GM06990 (cell line): ENCODE results near the gene PTPRM.

Experiments used
- DNase-seq: peaks from one replicate; pipeline ENCODE4 v3.0.0-alpha.2; 2011; ENCODE audit not compliant: insufficient read length; ENCODE audit errors: extremely low read depth
- H3K27me3 ChIP-seq: replicated peaks from 2 replicates; pipeline ENCODE4 v1.6.0; 2011; ENCODE audit warnings: low read length; ENCODE audit not compliant: control insufficient read depth, insufficient read depth
- H3K36me3 ChIP-seq: 2 replicates; pipeline ENCODE4 v1.5.1; 2011; ENCODE audit warnings: low read length; ENCODE audit not compliant: control insufficient read depth, insufficient read depth
- H3K4me3 ChIP-seq: replicated peaks from 2 replicates; pipeline ENCODE4 v1.5.1; 2011; ENCODE audit warnings: low read depth, mild to moderate bottlenecking, control low read depth, low read length
- TF ChIP-seq, protein P1 (sequence below): IDR thresholded peaks from 2 replicates; pipeline ENCODE4 v1.5.1; 2011; ENCODE audit warnings: low read length, control low read depth, mild to moderate bottlenecking, inconsistent platforms; ENCODE audit not compliant: insufficient read depth, poor library complexity, severe bottlenecking

Gene PTPRM

DNA sequence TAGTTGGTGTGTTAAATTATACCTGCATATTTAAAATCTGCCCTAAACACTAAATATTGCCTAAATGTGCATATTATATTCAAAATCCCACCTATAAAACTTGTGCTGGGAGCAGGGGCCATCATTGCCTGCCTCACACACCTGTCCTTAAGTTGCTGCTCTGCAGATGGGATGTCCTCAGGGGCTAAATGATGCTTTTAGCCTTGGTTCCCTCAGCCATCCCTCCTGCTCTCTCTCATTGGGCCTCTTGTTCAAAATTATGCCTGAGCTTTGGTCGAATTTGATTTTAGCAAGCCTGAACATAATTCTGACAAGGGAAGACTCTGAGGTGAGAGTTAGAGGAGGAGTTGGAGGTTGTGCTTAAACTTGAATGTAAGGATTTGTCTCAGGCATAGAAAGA, 723.8 kb downstream of the PTPRM start:
- H3K27me3 ChIP-seq = no peaks in the 10 kb centered on the region
- no peak overlapping the region for H3K4me3 ChIP-seq
- TF ChIP-seq, protein P1, sequence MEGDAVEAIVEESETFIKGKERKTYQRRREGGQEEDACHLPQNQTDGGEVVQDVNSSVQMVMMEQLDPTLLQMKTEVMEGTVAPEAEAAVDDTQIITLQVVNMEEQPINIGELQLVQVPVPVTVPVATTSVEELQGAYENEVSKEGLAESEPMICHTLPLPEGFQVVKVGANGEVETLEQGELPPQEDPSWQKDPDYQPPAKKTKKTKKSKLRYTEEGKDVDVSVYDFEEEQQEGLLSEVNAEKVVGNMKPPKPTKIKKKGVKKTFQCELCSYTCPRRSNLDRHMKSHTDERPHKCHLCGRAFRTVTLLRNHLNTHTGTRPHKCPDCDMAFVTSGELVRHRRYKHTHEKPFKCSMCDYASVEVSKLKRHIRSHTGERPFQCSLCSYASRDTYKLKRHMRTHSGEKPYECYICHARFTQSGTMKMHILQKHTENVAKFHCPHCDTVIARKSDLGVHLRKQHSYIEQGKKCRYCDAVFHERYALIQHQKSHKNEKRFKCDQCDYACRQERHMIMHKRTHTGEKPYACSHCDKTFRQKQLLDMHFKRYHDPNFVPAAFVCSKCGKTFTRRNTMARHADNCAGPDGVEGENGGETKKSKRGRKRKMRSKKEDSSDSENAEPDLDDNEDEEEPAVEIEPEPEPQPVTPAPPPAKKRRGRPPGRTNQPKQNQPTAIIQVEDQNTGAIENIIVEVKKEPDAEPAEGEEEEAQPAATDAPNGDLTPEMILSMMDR = no peak
- H3K36me3 ChIP-seq = no peaks in the 10 kb centered on the region
- no peak for DNase-seq

DNA sequence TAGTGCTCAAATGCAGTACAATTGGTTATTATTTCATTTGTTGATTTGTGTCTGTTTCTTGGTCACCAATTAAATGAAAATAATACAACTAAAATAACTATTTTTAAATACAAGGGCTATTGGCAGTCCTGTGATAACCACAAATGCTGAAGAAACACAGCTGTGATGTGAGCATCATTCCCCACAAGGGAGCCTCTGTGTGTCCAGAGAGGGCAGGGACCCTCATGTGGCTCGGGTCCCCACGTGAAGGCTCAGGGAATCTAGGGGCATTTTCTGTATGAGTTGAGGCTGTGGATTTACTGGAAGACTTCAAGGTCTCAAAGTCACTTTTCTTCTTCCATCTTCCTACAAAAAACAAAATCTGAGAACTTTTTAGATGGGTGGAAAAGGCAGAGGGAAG, 726.1 kb downstream of the PTPRM start:
- TF ChIP-seq, protein P1 = no peak
- no peak overlapping the region for H3K4me3 ChIP-seq
- no peaks in the 10 kb centered on the region for H3K27me3 ChIP-seq
- no peak for DNase-seq
- no peaks in the 10 kb centered on the region for H3K36me3 ChIP-seq

DNA sequence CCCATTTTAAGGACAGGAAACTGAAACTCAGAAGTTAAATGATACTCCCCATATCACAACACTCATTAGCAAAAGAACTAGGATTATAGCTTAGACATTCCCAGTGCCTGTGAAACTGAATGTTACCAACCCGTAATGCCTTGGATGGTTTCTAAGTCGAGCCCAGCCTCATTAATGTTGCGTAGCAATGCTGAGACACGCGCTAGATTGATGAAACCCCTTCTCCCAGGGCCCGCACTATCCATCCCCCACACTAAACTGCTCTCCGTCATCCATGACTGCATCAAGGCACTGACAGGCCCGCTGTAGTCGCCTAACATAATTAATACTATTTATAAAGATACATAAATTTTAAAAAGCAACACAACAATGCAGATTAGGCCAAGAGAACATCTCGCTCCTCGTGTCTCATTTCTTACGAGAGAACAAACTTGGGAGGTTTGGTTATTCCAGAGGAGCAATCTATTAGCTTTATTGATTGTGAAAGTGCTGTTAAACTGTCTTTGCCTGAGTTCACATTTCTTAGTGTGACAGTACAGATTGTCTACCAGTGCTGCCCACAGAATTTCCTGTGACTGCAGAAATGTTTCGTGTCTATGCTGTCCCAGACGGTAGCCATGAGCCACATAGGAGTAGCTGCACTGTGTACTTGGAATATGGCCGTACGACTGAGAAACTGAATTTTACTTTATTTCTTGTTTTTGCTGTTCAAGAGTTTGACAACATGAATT, 729.9 kb downstream of the PTPRM start:
- TF ChIP-seq, protein P1 = no peak

DNA sequence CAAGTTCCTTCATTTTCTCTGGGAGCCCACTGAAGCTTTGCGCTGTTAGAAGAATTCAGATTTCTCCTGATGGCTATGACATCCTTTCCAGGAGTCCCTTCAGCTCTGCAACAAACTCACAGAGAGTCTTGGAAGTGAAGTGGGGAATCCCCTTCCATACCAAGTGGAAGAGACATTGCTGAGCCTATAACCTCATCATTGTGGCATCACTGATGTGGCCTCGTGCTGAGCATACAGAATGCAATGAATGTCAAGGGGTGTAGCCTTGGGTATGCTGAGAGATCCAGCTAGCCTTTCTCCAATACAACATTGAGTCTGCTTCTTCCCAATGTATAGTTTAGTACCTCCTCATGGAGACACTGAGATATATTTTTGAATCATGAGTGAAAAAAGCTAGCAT, 731.1 kb downstream of the PTPRM start:
- DNase-seq = no peak
- TF ChIP-seq, protein P1 = no peak
- no peak overlapping the region for H3K4me3 ChIP-seq
- no peaks in the 10 kb centered on the region for H3K27me3 ChIP-seq
- no peaks in the 10 kb centered on the region for H3K36me3 ChIP-seq

More for the DNA sequence above, 729.9 kb downstream of the PTPRM start:
- H3K4me3 ChIP-seq = no peak overlapping the region
- no peak for DNase-seq
- no peaks in the 10 kb centered on the region for H3K36me3 ChIP-seq
- H3K27me3 ChIP-seq = no peaks in the 10 kb centered on the region

DNA sequence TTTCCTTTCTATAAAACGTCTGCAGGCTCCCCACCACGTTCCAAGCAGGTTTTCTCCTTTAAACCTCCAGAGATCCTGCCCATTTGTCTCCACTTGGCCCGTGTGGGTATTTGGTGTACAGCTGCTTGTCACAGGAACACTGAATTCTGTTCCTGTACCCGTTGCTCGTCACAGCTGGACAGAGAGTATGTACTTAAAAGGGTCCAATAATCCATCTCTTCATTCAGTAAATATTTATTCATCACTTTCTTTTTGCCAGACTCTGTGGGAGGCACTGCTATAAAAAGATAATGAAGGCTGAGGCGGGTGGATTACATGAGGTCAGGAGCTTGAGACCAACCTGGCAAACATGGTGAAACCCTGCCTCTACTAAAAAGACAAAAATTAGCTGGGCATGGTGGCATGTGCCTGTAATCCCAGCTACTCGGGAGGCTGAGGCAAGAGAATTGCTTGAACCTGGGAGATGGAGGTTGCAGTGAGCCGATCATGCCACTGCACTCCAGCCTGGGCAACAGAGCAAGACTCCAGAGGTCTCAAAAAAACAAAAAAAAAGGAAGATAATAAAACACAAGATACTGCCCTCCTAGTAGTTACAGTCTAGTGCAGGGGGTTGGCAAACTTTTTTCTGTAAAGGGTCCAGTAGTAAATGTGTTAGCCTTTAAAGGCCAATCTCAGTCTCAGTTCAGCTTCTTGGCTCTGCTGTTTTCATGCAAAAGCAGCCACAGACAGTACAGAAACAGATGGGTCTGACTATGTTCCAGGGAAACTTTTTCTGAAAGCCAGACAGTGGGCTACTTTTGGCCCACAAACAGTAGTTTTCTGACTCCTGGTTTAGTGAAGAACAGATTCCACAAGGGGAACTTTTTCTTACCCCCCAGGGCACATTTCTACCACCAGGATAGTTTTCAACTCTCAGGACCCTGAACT, 732.2 kb downstream of the PTPRM start:
- no peak for DNase-seq
- Histone ChIP-seq H3K27me3 (no peaks in the 10 kb centered on the region), H3K36me3 (no peaks in the 10 kb centered on the region), H3K4me3 (no peak overlapping the region)
- TF ChIP-seq, protein P1 = no peak
